IPS-NIHi7 (cell line): ENCODE data around the gene TRIM3.

Experiments
- DNase-seq: peaks from one replicate; pipeline ENCODE4 v3.0.0; 2012; ENCODE audit warnings: mixed read lengths; ENCODE audit errors: extremely low spot score

Gene TRIM3

GRCh38 chr11:6480299-6480914 is 6.7 kb upstream of the TRIM3 start:
- DNase-seq = no peak

- DNase-seq = peak; percentile 52
Observed at GRCh38 chr11:6476571-6476970, 2.8 kb upstream of the TRIM3 start.

GRCh38 chr11:6475936-6476335 is 2.2 kb upstream of the TRIM3 start:
- DNase-seq = peak; percentile 31

GRCh38 chr11:6474806-6475500 is 1.2 kb upstream of the TRIM3 start:
- no peak for DNase-seq

GRCh38 chr11:6474413-6474792 is 662 bp upstream of the TRIM3 start:
- no peak for DNase-seq

- DNase-seq = no peak
Observed at GRCh38 chr11:6472934-6473333, 807 bp downstream of the TRIM3 start.

- DNase-seq = no peak
Observed at GRCh38 chr11:6469599-6469998, 4.1 kb downstream of the TRIM3 start.

GRCh38 chr11:6468712-6469495 is 4.8 kb downstream of the TRIM3 start:
- peak; percentile 100 for DNase-seq

- no peak for DNase-seq
Observed at GRCh38 chr11:6459099-6459450, 14.7 kb downstream of the TRIM3 start.

GRCh38 chr11:6458352-6459098 is 15.2 kb downstream of the TRIM3 start:
- DNase-seq = no peak

GRCh38 chr11:6457581-6458320 is 16.0 kb downstream of the TRIM3 start:
- no peak for DNase-seq

- no peak for DNase-seq
Observed at GRCh38 chr11:6456361-6457073, 17.2 kb downstream of the TRIM3 start.

GRCh38 chr11:6455070-6455469 is 18.7 kb downstream of the TRIM3 start:
- no peak for DNase-seq

GRCh38 chr11:6453152-6453551 is 20.6 kb downstream of the TRIM3 start:
- DNase-seq = no peak

- no peak for DNase-seq
Observed at GRCh38 chr11:6452219-6452618, 21.5 kb downstream of the TRIM3 start.

- no peak for DNase-seq
Observed at GRCh38 chr11:6448574-6448973, 25.2 kb downstream of the TRIM3 start.

GRCh38 chr11:6443269-6444003 is 30.3 kb downstream of the TRIM3 start:
- DNase-seq = peak; percentile 90

GRCh38 chr11:6442441-6442840 is 31.3 kb downstream of the TRIM3 start:
- no peak for DNase-seq

- no peak for DNase-seq
Observed at GRCh38 chr11:6440906-6441358, 32.8 kb downstream of the TRIM3 start, which contains the start of gene HPX. Gene HPX (minus strand): TSS chr11:6440987. CDS start chr11:6440963, 24 bp downstream.

- peak; percentile 84 for DNase-seq
Observed at GRCh38 chr11:6438979-6439571, 34.7 kb downstream of the TRIM3 start.
